Endothelial cell (in vitro differentiated cells): Measurements from ENCODE around the gene TECPR1. TPM values are rescaled to one million over a fixed set of nuclear protein-coding genes. Genes with fewer than 3 reads are reported as not detected.
A peak's percentile ranks its signal among the peaks of the same experiment; 100 is the strongest.

Source experiments
- DNase-seq: peaks from one replicate; pipeline ENCODE4 v3.0.0; 2021; ENCODE audit warnings: low spot score
- H3K27ac Mint-ChIP-seq: one replicate; pipeline ENCODE4 v1.8.0; 2021; ENCODE audit warnings: mixed read lengths, inconsistent platforms; ENCODE audit not compliant: unreplicated experiment
- H3K27me3 Mint-ChIP-seq: one replicate; pipeline ENCODE4 v1.8.0; 2021; ENCODE audit warnings: mild to moderate bottlenecking, moderate library complexity, mixed read lengths, inconsistent platforms; ENCODE audit not compliant: unreplicated experiment
- H3K36me3 Mint-ChIP-seq: one replicate; pipeline ENCODE4 v1.8.0; 2021; ENCODE audit warnings: mild to moderate bottlenecking, low read depth, mixed read lengths, inconsistent platforms; ENCODE audit not compliant: unreplicated experiment
- H3K4me1 Mint-ChIP-seq: one replicate; pipeline ENCODE4 v1.8.0; 2021; ENCODE audit warnings: mild to moderate bottlenecking, mixed read lengths, inconsistent platforms; ENCODE audit not compliant: unreplicated experiment
- H3K4me3 Mint-ChIP-seq: one replicate; pipeline ENCODE4 v1.8.0; 2021; ENCODE audit warnings: mild to moderate bottlenecking, mixed read lengths, inconsistent platforms; ENCODE audit not compliant: unreplicated experiment
- H3K9me3 Mint-ChIP-seq: one replicate; pipeline ENCODE4 v1.8.0; 2021; ENCODE audit warnings: mixed read lengths, inconsistent platforms; ENCODE audit not compliant: unreplicated experiment
- CTCF ChIP-seq: fragments of 200-600 bp; sonication (generic); IDR thresholded peaks from one replicate; pipeline ENCODE4 v1.5.0; 2021; ENCODE audit warnings: antibody characterized with exemption; ENCODE audit not compliant: unreplicated experiment
- total RNA-seq: library from RNA; stranded (reverse); fragmentation: NEBNext Ultra II Directional; extraction: Animal tissue kit (Norgen Biotek cat#: 25700); gene quantifications from one replicate; pipeline ENCODE4 v1.2.1, GENCODE V29; 2021; ENCODE audit not compliant: unreplicated experiment

Gene TECPR1
- total RNA-seq, 1 donor from 2014 or later = 129 TPM

- Mint-ChIP-seq H3K4me1 (peaks cover 44% of the 10 kb centered on the region), H3K9me3 (no peaks in the 10 kb centered on the region), H3K4me3 (peak overlapping the region; percentile 32), H3K27ac (peak overlapping the region; percentile 93), H3K27me3 (peaks cover 12% of the 10 kb centered on the region), H3K36me3 (peaks cover 9% of the 10 kb centered on the region)
- no peak for TF ChIP-seq CTCF
- DNase-seq = peak; percentile 39
Observed at GRCh38 chr7:98249106-98249505, 2.9 kb downstream of the TECPR1 start.

GRCh38 chr7:98248156-98248555 lies 3.9 kb downstream of the TECPR1 start:
- Mint-ChIP-seq H3K4me3 (no peak overlapping the region), H3K27me3 (peaks cover 12% of the 10 kb centered on the region), H3K27ac (peak overlapping the region; percentile 86), H3K36me3 (peaks cover 9% of the 10 kb centered on the region), H3K9me3 (no peaks in the 10 kb centered on the region), H3K4me1 (peaks cover 44% of the 10 kb centered on the region)
- TF ChIP-seq CTCF = no peak
- no peak for DNase-seq

- H3K27ac Mint-ChIP-seq = no peak overlapping the region
- peaks cover 30% of the 10 kb centered on the region for H3K4me1 Mint-ChIP-seq
- no peak overlapping the region for H3K4me3 Mint-ChIP-seq
- peaks cover 17% of the 10 kb centered on the region for H3K36me3 Mint-ChIP-seq
- H3K27me3 Mint-ChIP-seq = peaks cover 12% of the 10 kb centered on the region
- DNase-seq = no peak
- TF ChIP-seq CTCF = no peak
- no peaks in the 10 kb centered on the region for H3K9me3 Mint-ChIP-seq
Observed at GRCh38 chr7:98244871-98245270, 7.2 kb downstream of the TECPR1 start.

GRCh38 chr7:98242934-98243333 lies 9.1 kb downstream of the TECPR1 start:
- no peaks in the 10 kb centered on the region for H3K9me3 Mint-ChIP-seq
- peaks cover 16% of the 10 kb centered on the region for H3K4me1 Mint-ChIP-seq
- H3K36me3 Mint-ChIP-seq = peaks cover 22% of the 10 kb centered on the region
- no peak for TF ChIP-seq CTCF
- peaks cover 8% of the 10 kb centered on the region for H3K27me3 Mint-ChIP-seq
- no peak overlapping the region for H3K27ac Mint-ChIP-seq
- no peak overlapping the region for H3K4me3 Mint-ChIP-seq
- DNase-seq = no peak

- TF ChIP-seq CTCF = no peak
- no peaks in the 10 kb centered on the region for H3K9me3 Mint-ChIP-seq
Observed at GRCh38 chr7:98242342-98242741, 9.7 kb downstream of the TECPR1 start.

More at GRCh38 chr7:98242342-98242741, 9.7 kb downstream of the TECPR1 start:
- H3K4me1 Mint-ChIP-seq = peaks cover 12% of the 10 kb centered on the region
- H3K27ac Mint-ChIP-seq = no peak overlapping the region
- DNase-seq = no peak
- H3K27me3 Mint-ChIP-seq = peaks cover 8% of the 10 kb centered on the region
- H3K4me3 Mint-ChIP-seq = no peak overlapping the region
- H3K36me3 Mint-ChIP-seq = peaks cover 19% of the 10 kb centered on the region
